GM12874 (cell line): Measurements from ENCODE around the gene NPVF.
A peak's percentile ranks its signal among the peaks of the same experiment; 100 is the strongest.

Experiments
- CTCF ChIP-seq: IDR thresholded peaks from 2 replicates; pipeline ENCODE4 v1.5.1; 2011; ENCODE audit warnings: low read depth, mild to moderate bottlenecking, control low read depth, low read length, moderate library complexity; ENCODE audit not compliant: insufficient read depth

NPVF gene

GRCh38 chr7:25228386-25228785 lies at the start of gene NPVF:
NPVF (minus strand) TSS chr7:25228486; CDS start chr7:25228439, 47 bp downstream.
- TF ChIP-seq CTCF: no peak

- TF ChIP-seq CTCF: no peak
Observed at GRCh38 chr7:25272265-25272664, 44.0 kb upstream of the NPVF start.

DNA sequence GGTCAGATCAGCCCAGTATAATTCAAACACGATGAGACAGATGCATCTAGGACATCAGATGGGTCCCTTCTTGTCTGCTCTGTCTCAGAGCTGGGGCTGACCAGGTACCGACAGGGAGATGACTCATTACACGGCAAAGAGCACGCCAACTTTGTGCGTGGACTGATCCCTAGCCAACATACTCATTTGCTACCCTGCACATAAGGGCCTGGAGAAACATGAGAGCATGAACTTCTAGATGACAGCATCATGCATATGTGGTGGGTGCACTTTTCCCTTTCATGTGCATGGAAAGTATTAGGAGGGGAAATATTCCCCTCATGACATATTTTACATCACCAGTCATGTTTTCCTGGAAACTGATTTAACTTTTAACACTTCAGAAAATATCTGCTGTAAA lies 35.1 kb upstream of the NPVF start:
- TF ChIP-seq CTCF: no peak

GRCh38 chr7:25262586-25262985 lies 34.3 kb upstream of the NPVF start:
- no peak for TF ChIP-seq CTCF

- no peak for TF ChIP-seq CTCF
Observed at GRCh38 chr7:25261545-25262140, 33.4 kb upstream of the NPVF start.

GRCh38 chr7:25260862-25261494 lies 32.7 kb upstream of the NPVF start:
- no peak for TF ChIP-seq CTCF

GRCh38 chr7:25259487-25260243 lies 31.4 kb upstream of the NPVF start:
- TF ChIP-seq CTCF: peak; percentile 82
